Dermis blood vessel endothelial cell (primary cell): Measurements from ENCODE around the gene NOS3. TPM values are rescaled to one million over a fixed set of nuclear protein-coding genes. Genes with fewer than 3 reads are reported as not detected.

Experiments used
- DNase-seq: peaks from one replicate; pipeline ENCODE4 v3.0.0; 2010
- total RNA-seq: library from RNA; depleted of rRNA; stranded (reverse); fragments of >200 nt; gene quantifications from 2 replicates; pipeline ENCODE4 v1.2.3, GENCODE V29; 2014

NOS3 gene
- total RNA-seq, 1 donor from 2014 or later: 33.4 TPM

- no peak for DNase-seq
Observed at GRCh38 chr7:151060113-151060415, 69.2 kb downstream of the NOS3 start.

- peak; percentile 35 for DNase-seq
Observed at GRCh38 chr7:151060416-151061212, 69.8 kb downstream of the NOS3 start.

GRCh38 chr7:151061213-151062110 lies 70.6 kb downstream of the NOS3 start:
- DNase-seq: no peak

GRCh38 chr7:151062111-151062398 lies 71.2 kb downstream of the NOS3 start:
- DNase-seq: no peak

GRCh38 chr7:151062399-151063211 lies 71.8 kb downstream of the NOS3 start:
- no peak for DNase-seq

GRCh38 chr7:151063212-151063561 lies 72.4 kb downstream of the NOS3 start:
- no peak for DNase-seq

Other genes with a start within 250 kb of the NOS3 start
- gene TMEM176B, start 190.7 kb upstream of the NOS3 start, total RNA-seq: not detected in 2 replicates
- not detected in 2 replicates for gene TMEM176A, start 190.2 kb upstream of the NOS3 start, total RNA-seq
- gene AOC1, start 138.5 kb upstream of the NOS3 start, total RNA-seq: not detected in 2 replicates
- under 0.01 TPM in 1 of 2 replicates, not detected in the other for gene KCNH2, start 12.7 kb upstream of the NOS3 start, total RNA-seq
- gene ATG9B, start 33.5 kb downstream of the NOS3 start, total RNA-seq: 0.28 TPM in 1 of 2 replicates, not detected in the other
- gene ABCB8, start 37.4 kb downstream of the NOS3 start, total RNA-seq: 20.4 and 38.2 TPM in 2 replicates
- 0.42 TPM in 1 of 2 replicates, not detected in the other for gene ASIC3, start 57.5 kb downstream of the NOS3 start, total RNA-seq
- 14.1 and 17.6 TPM in 2 replicates for gene CDK5, start 66.9 kb downstream of the NOS3 start, total RNA-seq
- 93.6 and 113 TPM in 2 replicates for gene SLC4A2, start 68.6 kb downstream of the NOS3 start, total RNA-seq
- 67.0 and 69.6 TPM in 2 replicates for gene FASTK, start 89.8 kb downstream of the NOS3 start, total RNA-seq
- gene TMUB1, start 92.5 kb downstream of the NOS3 start, total RNA-seq: 28.4 and 35.6 TPM in 2 replicates
- 94.9 and 142 TPM in 2 replicates for gene AGAP3, start 95.5 kb downstream of the NOS3 start, total RNA-seq
- gene GBX1, start 176.7 kb downstream of the NOS3 start, total RNA-seq: not detected in 2 replicates
- gene ASB10, start 196.2 kb downstream of the NOS3 start, total RNA-seq: not detected in 2 replicates
- gene H2BK1, start 219.5 kb downstream of the NOS3 start, total RNA-seq: not detected in 2 replicates
- gene ABCF2, start 236.2 kb downstream of the NOS3 start, total RNA-seq: 74.6 and 76.2 TPM in 2 replicates
- gene CHPF2, start 241.5 kb downstream of the NOS3 start, total RNA-seq: 49.9 and 66.1 TPM in 2 replicates